DMS53 treated with DMSO at 0.1 percent for 48 hours (cell line): ENCODE data around the gene FECH.
"Not testable (repeated sequence)": the region's sequence is repeated elsewhere in the genome, so short reads cannot be mapped to it uniquely, and the experiment has no call there.

Source experiments
- DNase-seq: peaks from one replicate; lab custom pipeline; 2025; ENCODE audit not compliant: unreplicated experiment; lab: John Stamatoyannopoulos, UW

Gene FECH

DNA sequence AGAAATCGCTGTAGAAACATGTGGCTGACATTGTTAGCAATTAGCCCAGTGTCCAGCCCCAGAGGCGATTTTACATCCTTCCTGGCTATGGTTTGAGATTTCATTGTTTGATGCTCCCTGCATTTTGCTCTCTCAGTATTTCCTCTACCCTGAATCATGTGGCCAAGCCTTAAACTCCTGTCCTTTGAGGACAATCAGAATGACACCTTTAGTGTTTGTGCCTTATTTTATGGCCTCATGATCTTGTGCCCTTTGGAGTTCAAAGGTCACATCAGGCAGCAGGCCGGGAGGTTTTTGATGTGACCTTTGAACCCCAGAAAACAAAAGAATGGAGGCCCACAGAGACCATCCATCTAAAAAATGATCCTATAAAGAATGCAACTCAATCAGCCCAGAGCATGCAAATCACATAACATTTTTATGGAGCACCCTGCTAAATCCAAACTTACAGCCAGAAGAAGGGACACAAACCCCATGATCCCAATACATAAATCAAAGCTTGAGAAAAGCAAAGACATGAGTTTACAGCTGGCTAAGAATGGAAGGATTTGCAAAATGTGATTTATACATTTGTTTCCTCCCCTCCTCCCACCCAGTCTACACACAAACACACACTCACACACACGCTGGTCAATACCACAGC is 52.5 kb downstream of the FECH start:
- DNase-seq, result no peak

GRCh38 chr18:57533006-57533867 is 53.3 kb downstream of the FECH start:
- DNase-seq, result no peak

DNA sequence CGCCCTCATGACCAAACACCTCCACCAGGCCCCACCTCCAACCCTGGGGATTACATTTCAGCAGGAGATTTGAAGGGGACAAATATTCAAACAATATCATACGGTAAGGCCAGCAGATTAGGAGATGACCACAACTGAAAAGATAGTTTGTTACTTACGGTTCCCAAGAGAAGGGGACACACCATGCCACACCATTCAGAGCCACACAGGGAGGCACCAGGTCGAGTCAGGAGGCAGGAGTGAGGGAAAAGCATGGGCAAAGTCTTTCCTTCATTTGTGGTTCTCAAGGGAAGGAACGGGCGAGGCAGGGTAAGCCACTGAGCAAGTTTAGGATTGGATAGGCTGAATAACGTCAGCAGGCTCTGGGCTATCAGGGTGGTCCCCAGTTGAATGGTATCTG is 57.4 kb downstream of the FECH start:
- DNase-seq, result no peak

DNA sequence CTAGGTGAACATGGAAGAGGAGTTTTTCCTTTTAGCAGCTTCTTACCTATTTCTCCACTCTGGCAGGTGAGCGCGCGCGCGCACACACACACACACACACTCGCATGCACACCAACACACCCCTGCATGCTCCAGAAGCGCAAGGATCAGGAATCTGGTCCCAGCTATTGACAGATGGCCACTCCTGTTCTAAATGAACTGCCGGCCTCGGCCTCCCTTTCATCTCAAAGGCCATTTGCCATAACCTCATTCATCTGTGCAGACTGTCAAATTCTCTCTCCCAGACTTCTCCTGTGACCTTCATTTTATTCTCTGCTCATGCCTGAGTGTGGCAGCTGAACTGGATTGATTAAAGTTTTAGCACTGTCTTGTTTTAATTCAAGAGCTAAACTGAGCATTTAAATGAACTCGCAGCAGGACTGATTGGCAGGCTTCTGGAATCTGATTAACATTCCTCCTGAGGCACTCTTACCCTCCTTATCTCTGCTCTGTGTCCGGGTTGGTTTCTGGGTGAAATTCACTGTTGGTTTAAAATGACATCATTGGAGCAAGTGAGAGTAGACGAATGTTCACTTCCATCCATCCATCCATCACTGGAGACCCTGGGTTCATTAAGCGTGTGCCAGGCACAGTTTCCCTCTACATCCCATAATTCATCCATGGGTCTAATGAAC is 58.8 kb downstream of the FECH start:
- DNase-seq, result no peak

DNA sequence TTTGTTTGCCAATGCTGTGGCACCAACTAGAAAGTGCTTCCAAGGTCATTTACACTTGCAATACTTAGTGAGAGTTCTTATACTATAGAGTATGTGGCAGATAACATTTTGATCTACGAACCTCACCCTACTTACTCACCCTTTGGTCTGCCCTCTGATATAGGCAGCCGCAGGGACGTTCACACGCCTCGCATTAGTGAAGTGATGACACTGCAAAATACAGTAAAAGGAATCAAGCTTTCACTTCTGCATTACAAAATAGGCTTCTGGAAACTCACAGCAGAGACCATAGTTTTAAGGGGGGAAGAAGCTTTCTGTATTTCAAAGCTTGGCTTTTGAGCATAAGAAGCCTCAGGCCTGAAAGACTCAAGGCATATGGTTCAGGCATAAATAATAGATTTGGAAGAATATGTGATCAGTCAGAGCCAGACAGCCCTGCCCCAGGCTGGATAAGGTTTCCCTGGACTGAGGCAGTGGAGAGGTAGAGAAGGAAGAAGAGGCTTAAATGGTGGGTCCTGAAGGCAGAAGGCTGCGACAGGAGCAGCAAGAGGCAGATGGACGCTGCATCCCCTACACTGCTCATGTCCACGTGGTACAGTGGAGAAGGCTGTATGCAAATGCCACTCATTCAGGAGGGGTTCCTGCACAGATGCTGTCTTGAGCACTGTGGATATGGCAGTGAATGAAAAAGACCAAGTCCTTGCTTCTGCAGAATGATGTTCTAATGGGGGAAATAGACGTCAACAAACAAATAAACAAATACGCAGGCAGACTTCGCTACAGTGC is 63.1 kb downstream of the FECH start:
- DNase-seq, result no peak

- not testable (repeated sequence) for DNase-seq
Observed at GRCh38 chr18:57522348-57522747, 64.2 kb downstream of the FECH start.

GRCh38 chr18:57519668-57520424 is 66.7 kb downstream of the FECH start:
- no peak for DNase-seq

DNA sequence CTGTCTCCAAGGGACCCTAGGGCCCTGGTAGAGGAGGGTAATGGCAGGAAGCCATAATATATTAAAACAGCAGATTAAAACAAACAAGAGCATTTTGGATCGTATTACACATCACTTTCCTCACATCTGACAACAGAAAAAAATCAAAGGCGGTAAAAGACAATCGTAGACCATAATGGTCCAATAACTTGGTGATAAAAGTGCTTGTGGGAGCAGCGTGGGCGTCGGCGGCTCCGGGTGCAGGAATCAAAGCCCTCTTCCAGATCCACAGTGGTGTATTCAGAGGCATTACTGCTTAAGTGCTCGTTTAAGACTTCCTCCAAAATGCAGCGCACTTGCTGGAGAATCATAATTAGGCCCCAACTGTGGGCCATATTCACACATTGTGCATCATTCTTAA is 68.0 kb downstream of the FECH start:
- DNase-seq, result no peak

DNA sequence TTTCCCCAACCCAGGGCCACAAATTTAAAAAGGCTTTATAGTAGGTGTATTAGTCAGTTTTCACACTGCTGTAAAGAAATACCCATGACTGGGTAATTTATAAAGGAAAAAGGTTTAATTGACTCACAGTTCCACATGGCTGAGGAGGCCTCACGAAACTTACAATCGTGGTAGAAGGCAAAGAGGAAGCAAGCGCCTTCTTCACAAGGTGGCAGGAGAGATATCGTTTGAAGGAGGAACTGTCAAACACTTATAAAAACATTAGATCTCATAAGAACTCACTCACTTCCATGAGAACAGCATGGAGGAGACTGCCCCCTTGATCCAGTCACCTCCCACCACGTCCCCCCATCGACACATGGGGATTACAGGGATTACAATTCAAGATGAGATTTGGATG is 70.4 kb downstream of the FECH start:
- DNase-seq, result no peak

GRCh38 chr18:57505231-57505630 is 81.3 kb downstream of the FECH start:
- no peak for DNase-seq

DNA sequence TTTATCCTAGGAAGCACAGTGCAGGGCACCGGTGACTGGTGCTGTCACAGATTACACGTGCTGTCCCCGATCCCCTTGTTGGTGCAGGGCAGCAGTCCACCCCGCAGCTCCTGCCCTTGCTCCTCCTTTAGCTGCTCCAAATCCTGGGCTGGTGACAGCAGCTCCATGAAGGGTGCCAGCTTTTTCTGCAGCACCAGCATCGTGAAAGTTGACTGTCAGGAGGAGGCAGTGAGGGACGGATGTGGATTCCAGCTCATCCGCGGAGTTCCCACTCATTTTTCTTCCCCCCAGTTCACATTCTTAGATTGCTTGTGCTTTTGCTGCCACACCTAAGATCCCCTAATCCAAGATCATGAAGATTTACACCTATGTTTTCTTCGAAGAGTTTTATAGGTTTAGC is 83.9 kb downstream of the FECH start:
- no peak for DNase-seq

- no peak for DNase-seq
Observed at GRCh38 chr18:57498682-57499256, 87.7 kb downstream of the FECH start.
